Amniotic epithelial cell (primary cell): ENCODE measurements around the gene PKHD1.
"Not testable (repeated sequence)": the region's sequence is repeated elsewhere in the genome, so short reads cannot be mapped to it uniquely, and the experiment has no call there.

ENCODE experiments used
- DNase-seq: peaks from one replicate; pipeline ENCODE4 v3.0.0-alpha.2; 2010; ENCODE audit warnings: low read depth

PKHD1 gene

GRCh38 chr6:51926125-51926524 lies 161.3 kb downstream of the PKHD1 start:
- no peak for DNase-seq

- DNase-seq = not testable (repeated sequence)
Observed at GRCh38 chr6:51922479-51922878, 164.9 kb downstream of the PKHD1 start.

GRCh38 chr6:51918347-51918746 lies 169.1 kb downstream of the PKHD1 start:
- not testable (repeated sequence) for DNase-seq

- DNase-seq = no peak
Observed at GRCh38 chr6:51915098-51915497, 172.3 kb downstream of the PKHD1 start.

- no peak for DNase-seq
Observed at GRCh38 chr6:51913265-51913664, 174.1 kb downstream of the PKHD1 start.

DNA sequence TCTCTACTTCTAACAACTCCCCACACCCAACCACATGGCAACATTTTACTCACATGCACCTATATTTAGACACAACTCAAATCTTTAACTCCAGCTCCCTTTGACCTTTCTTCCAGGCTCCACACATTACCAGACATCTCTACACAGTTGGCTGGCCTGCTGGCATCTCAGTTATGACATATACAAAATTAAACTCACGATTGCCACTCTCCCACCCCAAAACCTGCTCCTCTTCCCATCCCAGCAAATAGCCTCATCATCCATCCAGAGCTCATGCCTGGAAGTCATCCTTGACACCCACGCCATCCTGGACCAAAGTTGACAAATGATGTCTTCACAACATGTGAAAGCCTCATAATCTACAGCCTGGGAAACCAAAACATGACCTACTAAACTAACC lies 176.6 kb downstream of the PKHD1 start:
- DNase-seq = no peak

DNA sequence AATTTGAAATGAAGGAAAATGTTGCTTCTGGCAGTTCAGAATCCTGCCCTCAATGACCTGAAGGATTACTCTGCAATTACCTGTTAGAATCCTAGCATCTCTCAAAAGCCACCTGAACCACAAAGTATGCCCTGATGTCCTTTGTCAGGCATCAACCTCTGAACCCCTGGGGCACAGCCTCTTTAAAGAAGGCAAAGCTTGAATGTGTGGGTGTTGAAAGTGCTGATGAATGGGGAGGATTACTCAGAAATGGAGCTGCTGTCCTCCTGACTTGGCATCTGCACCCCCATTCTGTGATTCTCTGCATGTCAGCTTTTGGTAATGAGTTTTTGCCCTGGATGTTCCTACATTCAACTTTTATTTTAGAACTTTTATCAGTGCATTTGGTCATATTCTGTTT lies 179.2 kb downstream of the PKHD1 start:
- no peak for DNase-seq

DNA sequence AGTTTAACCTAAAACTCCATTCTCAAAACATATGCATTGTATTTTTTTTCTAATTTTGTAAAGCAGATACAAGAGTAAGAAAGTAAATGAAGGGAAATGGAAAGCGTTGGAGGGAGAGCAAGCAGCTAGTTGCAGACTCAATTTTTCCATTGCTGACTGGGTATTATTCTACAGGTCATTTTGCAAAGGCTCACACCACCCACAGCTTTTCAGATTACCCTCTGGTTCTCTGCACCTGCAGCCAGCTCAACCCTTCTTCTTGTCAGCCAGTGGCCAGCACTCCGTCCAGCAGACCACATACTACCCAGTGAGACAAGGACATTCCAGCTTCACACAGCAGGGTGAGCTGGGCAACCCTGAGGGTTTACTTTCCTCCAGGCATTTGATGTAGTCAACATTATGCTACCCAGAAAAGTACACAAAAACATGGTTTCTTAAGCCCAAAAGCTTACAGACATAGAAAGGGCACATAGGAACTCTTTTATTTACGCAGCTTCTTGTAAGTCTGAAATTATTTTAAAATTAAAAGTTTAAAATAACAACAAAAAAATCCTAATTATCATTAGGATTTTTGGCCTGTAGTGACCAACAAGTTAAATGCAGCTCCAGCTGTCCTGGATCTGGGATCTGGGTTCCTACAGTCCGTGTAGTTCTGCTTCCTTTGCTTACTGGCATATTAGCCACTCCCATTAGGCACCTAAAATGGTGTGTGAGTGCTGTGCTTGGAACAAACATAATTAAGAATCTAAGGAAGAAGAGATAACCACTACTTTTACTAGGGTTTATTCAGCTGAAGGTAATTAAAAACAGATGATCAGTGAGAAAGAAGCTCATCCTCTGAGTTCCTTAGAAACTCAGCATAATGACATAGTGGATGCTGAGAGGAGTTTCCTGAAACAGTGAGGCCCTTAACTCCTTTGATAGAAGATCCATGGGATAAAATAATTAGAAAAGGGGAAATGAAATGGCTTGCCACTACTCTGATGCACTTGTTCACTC lies 185.3 kb downstream of the PKHD1 start:
- DNase-seq = no peak

- no peak for DNase-seq
Observed at GRCh38 chr6:51893366-51893765, 194.0 kb downstream of the PKHD1 start.

DNA sequence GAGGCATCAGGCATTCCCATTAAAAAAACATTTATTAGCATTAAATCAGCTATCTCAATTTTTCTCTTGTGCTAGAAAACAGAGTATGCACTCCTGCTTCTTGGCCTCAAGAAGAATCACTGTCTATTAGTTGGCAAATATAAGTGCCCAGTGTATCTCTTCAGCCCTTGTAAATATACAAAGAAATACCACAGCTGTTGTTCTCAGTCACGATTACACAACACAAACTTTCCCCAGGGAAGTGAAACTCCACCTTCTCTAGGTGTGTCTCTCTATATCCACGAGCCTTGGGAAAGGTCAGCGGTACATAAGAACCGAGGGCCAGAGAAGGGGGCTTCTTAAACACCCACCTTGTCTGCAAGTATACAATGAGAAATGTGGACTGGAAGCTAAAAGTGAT lies 194.7 kb downstream of the PKHD1 start:
- no peak for DNase-seq

GRCh38 chr6:51892339-51892738 lies 195.1 kb downstream of the PKHD1 start:
- DNase-seq = no peak

DNA sequence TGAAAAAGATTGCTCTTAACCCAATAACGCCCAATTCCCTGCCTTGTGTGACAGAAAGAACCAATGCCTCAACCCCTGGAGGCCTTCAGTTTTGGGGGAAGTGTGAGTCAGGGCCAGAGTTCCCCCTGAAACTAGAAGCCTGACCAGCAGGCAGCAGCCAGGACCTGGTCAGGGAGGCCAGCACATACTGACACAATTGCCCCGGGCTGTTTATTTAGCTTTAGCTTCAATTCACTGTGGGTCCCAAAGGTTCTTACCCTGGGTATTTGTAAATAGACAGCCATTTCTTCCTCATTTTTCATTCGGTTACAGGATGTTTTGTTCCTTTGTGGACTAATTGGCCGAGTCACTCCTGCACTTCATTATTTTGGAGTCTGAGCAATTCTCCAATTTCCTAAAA lies 195.6 kb downstream of the PKHD1 start:
- DNase-seq = no peak

DNA sequence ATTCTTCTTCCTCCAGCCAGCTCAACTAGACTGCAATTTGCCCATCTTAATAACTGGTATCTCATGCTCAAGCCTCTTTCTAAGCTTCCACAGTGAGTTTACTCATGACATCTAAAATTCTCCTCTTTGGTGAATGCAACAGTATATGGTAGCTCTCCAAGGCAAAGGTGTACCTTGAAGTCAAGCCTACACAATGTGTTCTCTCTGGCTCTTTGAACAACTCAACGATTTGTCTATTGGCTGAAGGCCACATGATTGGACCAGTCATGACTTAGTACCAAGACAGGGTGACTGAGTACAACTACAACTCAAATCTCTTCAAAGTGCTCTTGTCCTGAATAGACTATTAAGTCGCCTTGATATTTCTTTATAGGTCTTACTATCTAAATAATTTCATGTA lies 199.6 kb downstream of the PKHD1 start:
- no peak for DNase-seq

DNA sequence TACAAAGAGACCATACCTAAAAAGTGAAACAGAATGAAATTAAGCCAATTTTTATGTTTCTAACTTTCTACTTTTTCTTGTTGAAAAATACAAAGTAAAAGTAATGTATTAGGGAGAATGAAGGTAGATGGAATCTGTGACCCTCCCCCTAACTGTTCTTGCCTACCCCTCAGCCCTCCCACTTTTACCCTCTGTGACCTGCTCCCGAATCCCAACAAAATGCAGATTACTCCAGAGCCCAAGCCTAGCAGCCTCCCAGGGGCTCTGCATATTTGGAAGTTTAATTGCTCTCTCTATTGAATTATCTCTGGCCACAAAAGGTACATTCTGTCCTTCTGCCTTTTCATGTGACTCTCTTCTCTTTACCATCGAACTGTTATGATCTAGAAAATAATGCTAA lies 201.5 kb downstream of the PKHD1 start:
- DNase-seq = no peak

DNA sequence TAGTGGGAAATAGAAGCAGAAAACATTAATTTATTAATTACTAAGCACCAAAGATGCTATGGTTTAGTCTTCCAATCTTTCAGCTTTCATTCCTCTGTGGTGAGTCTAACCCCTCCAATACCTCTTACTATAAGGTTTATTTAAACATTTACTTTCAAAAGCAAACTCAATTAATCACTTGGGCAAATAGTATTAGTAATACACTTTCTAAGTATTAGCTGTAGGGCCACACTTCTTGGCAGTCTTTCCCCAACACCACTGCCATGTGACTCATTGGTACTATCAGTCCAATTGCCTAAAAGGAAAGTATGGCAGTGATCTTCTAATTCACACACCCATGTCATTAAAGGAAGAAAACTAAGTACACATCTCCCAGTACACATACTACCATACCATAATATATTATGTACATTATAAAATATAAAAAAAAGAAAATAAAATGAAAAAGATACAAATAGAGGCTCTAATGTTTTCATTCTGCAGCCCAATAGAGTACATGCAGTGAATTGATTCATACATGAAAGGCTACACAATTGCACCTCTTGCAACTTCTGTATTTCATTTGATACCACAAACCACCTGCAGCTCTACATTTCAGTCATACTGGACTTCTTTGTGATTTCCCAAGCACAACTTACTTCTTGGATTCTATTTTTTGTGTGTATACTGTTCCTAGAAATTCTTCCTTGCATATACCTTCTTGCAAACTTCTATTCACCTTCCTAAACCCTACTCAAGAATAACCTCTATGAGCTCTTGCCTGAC lies 218.6 kb downstream of the PKHD1 start:
- DNase-seq = no peak

DNA sequence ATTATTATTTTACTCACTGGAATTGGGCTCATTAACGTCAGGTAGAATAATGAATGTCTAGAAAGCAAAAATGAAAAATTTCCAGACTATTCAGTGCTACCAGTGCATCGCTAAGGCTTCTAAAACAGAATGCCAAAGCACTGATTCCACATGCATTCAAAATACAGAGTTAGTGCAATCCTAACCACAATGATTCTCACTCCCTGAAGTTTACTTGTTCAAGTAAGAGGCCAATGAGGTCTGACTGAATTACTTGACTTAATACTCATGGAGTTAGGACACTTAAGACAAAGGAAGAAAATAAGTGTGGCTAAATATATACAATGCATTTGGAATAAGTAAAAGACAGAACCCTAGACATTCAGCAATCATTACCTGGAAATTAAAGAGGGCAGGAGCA lies 220.5 kb downstream of the PKHD1 start:
- DNase-seq = no peak

- DNase-seq = no peak
Observed at GRCh38 chr6:51865996-51866395, 221.4 kb downstream of the PKHD1 start.

- no peak for DNase-seq
Observed at GRCh38 chr6:51865176-51865575, 222.2 kb downstream of the PKHD1 start.

DNA sequence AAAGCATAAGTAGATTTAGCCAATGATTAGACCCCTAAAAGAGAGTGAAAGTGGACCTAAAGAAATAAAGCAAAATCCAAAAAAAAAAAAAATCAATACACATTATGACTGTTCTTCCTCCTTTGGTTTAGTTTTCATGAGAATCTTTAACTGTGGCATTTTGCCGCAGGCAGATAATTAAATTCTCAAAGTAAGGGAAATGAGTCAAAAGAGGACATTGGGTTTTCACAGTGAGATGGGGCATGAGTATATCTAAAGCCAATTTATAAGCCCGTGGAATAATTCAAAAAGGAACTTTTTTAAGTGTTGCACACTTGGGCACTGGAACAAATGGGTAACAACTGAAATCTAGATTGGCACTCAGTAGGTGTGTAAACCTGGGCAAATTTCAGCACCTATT lies 230.3 kb downstream of the PKHD1 start:
- no peak for DNase-seq

DNA sequence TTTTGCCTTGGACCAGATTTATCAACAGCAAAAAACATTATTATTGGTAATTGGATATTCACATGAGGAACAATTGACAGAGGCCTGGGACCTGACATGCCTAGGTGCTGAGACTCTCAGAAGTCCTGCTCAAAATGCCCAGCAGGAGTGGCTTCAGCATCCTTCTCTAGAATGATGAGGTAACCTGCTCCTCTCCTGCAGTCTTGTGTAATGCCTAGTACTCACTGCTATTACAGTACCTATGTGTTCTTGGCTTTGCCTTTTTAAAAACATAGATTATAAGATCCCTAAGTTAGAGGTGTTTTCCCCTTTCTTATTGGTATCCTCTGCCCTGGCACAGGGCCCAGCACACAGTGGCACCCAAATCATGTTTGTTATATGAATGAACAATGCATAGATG lies 230.9 kb downstream of the PKHD1 start:
- no peak for DNase-seq

DNA sequence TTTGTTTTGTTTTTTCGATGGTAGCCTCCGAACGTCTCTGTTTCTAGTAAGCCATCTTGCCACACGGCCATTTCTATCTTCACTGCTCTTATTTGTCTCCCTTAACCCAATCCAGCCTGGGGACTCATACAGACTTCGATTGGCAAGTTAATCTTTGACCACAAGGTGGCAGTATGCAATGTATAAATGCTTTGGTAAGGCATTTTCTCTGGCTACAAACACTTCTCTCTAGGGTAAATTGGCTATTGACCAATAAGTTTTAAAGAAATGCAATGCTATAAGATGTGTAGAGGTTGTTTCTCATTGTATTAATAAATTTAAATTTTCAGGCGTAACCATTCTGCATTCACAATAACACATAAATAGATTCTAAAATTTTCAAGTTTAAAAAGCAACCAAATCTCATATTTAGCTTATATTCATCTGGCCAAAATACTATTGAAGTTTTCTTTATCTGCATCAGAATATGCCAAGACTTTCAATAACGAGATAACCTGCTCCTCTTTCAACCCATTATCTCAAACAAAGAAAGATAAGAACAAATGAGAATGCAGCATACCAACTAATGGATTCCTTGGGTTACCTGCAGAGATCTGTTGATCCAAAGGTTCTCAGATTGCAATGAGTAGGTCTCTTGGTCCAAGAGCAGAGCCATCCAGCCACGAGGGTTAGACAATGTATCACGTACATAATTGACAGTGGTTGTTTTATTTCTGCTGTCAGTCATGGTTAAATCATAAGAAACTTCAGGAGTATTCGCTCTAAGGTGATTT lies 231.9 kb downstream of the PKHD1 start:
- DNase-seq = peak; percentile 32

DNA sequence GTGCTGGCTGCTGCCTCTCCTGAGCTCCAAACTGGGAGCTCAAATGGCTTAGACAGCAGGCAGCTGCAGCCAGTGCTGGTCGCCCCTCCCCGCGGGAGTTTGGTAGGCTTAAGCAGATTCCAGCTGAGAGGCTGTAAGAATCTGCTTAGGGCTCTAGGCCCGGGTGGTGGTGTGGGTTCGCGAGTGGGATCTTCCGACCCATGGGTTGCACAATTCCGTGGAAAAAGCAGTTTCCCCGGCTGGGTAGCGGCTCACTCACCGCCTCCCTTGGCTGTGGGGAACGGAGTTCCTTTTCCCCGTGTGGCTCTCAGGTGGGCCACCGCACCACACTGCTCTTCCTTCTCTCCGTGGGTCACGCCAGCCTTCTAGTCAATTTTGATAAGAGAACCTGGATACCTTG lies 232.5 kb downstream of the PKHD1 start:
- no peak for DNase-seq
